ENCODE results near the gene MUC2. TPM values are rescaled to one million over a fixed set of nuclear protein-coding genes. Genes with fewer than 3 reads are reported as not detected.
A peak's percentile ranks its signal among the peaks of the same experiment; 100 is the strongest.

MUC2 gene
- polyA plus RNA-seq, 3 donors: 0.03 to 0.21 (median 0.17) TPM

DNA sequence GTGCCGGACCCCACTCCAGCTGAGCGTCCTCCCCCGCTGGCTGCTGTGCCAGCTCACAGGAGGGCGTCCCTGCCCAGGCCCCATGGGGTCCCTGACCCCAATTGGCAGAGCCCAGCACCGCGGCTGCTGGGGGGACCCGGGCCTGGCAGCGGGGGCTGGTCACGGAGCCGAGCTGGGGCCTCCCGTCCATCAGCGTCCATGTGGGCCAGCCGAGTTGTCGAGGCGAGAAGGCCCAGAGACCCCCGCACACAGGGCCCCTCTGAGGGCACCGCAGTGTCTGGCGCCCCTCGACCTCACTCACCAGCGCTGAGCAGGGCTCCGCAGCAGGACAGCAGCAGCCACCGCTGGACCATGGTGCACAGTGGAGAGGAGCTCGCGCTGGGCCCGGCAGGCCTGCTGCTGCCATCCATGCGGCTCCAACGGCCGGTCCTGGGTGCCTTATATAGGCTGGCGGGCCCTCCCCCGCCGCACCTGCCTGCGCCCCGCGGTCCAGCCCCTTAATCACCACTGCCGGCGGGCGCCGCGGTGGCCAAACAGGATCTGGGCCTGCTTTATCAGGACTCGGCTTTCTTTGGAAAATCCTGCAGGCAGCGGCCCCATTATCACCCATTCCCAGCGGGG is 38.3 kb upstream of the MUC2 start, which contains the start of gene MUC6:
MUC6 (minus strand) TSS at position 416 of the 621 bp plus-strand sequence; CDS start at position 353, 63 bp downstream.
- peak; percentile 23 for DNase-seq

DNA sequence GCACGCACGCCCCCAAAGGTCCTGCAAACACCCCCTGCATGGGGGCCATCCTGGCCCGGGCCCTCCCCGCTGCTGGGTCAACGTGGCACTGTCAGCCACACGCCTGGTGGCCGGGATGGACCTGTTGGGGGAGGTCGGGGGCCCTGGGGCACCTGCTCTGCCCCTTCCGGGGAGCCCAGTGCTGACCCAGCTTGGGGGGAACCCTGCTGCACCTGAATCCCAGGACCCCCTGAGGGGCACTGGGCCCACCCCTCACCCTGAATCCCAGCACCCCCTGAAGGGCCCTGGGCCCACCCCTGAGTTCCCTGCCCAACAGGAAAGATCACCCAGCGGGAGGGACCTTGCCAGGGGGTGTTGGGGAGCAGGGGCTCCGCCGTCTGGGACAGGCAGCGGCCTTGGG is 37.7 kb upstream of the MUC2 start:
- no peak for DNase-seq

DNA sequence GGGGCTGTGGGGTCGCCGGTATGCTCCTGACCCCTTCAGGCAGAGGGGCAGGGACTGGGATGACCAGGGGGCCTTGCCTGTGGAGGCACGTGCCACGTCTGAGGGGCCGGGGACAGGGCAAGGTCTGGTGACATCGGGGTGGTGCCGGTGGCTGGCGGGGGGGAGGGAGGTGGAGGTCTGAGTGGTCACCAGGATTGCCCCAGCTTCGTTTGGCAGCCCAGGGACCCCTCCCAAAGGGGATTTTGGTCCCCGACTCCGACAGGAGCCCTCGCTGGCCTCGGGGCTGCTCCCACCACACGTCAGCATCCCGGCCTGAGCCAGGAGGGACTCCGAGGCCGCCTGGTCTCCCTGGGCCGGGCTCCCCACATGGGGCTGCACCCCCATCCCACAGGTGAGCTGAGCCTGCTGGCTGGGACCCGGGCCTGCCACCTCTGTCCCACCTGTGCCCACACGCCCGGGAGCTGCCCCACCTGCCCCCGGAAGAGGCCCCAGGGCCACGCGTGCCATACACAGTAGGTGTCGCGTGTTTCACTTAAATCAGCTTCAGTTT is 37.1 kb upstream of the MUC2 start:
- no peak for DNase-seq

DNA sequence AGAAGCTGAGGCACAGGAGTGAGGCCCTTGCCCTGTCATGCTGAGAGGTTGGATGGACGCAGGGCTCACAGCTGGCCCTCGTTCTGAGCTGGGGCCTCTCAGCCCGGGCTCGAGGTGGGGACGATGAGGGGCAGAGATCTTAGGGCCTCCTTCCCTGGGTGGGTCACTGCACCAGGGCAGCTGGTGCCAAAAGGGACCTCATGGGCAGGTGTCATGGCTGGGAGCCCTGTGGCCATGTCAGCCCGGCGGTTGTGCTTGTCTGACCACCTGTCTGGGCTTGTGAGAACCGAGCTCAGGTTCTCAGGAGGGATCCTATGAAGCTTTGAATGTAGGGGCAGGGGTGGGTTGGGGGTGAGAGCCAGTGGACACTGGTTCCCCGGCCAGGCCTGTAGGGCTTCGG is 36.3 kb upstream of the MUC2 start:
- DNase-seq: no peak

DNA sequence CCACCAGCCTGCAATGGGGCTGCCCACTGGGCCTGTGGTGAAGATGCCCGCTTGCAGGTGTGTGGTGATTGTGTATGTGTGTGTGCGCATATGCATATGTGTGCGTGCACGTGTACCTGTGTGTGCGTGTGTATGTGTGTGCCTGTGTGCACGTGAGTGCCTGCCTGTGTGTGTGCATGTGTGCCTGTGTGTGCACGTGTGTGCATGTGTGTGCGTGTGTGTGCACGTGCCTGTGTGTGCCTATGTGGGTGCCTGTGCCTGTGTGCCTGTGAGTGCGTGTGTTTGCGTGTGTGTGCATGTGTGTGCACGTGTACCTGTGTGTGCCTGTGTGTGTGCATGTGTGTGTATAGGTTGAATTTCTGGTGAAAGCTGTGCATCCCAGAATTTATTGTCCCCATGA is 35.8 kb upstream of the MUC2 start:
- no peak for DNase-seq

DNA sequence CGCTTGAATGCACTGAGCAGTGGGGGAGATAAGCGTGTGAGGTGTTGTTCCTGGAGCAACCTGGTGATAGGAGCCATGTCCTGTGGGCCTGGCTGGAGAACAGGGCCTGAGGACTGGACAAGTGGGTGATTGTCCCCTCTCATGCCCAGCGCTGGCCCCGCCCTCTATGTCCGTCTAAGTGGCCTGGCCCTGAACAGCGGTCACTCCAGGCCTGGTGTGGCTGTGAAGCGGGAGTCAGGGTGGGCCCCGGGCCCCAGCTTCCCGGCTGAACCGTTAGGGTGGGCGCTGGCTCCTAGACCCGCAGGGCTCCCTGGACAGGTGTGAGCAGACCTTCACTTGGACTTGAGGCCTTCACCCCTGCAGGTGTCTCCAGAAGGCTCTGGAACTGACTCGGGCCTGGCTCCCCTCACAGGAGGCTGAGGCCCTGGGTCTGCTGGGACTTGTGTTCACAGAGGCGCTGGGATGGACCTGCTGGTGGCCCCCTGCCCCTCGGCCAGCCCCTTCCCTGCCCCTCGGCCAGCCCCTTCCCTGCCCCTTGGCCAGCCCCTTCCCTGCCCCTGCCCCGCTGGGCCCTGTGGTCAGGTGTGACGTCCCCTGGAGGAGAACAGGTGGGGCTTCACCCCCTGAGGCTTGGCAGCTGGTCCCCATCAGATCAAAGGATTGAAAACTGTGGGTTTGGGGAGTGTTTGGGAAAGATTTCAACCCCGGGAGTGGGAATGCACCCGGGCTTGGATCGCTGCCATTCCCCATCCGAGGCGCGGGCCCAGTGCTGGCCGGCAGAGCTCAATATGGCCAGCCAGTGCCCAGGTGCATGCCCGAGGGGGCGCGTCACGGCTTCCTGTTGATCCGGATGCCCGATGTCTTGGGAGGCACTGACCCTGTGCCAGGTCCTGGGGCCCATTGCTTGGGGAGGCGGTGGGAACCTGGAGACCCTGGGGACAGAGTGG is 34.9 kb upstream of the MUC2 start:
- no peak for DNase-seq

DNA sequence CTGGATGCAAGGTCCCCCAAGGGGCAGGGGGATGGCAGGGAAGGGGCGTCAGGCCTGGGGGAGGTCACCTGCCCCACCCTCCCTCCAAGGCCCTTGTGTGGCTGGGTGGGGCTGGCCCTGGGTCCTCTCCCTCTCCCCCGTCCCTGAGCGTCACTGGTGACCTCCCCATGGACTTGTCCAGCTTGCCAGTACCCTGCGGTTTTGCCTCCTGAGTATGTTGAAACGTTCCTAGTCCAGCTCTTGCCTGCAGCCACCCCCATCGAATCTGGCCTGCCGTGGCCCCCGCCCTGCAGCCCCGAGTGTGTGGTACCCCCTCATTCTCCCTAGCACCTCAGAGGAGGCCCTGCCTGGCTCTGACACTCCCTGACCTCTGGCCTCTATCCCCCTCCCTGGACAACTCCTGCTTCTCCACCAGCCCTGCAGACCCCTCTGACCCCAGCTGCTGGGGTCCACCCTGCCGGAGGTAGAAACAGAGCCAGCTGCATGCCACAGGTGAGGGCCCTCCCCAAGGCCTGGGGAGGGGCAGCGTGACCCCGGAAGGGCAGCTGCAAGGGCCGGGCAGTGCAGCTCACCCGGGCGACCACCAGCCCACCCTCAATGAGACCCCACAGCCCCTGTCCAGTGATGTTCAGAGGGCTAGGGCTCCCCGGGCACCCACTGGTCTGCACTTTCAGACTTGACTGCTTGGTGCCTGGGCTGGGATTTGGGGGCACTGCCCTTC is 34.1 kb upstream of the MUC2 start:
- no peak for DNase-seq

DNA sequence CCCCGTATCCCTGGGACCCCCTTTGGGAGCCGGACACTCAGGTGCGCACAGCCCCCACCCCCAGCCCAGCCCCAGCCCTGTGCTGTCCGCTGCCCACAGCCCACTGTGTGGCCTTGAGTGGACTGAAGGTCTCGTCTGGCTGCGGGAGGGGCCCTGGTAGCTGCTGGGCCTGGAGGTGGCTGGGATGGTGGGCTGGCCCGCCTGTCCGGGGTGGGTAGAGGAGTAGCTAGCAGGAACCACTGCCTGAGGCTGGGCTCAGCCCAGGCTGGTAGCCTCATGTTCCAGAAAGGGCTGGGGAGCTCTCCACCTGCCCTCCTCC is 33.6 kb upstream of the MUC2 start:
- DNase-seq: no peak

DNA sequence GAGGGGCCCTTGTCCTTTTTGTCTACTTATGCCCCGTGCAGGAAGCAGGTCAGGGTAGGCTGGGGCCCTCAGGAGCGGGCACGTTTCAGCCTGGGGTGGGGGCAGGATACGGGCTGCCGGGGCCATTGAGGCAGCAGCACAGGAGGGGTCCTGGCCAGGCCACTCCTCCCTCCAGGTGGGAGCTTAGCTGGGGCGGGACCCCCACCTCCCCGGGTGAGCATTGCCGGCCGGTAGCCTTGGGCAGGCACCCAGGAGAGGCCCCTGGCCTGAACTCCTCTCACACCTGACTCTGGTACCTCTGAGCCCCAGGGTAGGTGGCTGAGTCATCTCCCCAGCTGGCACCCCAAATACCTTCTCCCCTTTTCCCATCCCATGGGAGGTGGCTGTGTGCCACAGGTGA is 33.2 kb upstream of the MUC2 start:
- DNase-seq: no peak

DNA sequence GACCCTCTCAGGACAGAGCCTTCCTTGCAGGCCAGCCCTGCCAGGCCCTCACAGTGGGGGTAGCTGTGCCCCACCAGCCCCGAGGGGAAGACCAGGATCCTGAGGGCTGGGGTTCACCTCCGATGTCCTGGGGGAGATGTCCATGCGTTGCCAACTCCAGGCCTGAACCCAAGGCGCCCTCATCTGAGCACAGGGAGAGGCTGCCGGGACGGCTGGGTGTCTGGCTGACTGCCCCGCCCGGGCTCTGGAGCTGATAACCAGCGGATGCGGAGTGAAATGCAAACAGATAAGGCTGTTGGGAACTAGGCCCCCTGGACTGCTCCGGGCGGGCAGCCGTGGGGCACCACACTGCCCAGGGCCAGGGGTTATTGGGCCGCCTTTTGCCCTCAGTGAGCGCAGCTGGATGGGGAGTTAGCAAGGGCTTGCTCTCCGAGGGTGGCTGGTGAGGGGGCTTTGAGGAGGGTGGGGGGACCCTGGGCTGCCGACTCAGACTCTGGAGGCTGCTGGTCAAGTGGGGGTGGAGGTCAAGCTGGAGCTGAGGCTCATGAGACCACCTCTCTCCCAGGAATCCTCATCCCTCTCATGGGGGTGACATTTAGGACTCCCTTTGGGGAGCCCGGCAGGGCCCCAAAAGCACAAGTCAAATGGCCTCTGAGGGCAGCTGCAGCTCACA is 32.6 kb upstream of the MUC2 start:
- no peak for DNase-seq

DNA sequence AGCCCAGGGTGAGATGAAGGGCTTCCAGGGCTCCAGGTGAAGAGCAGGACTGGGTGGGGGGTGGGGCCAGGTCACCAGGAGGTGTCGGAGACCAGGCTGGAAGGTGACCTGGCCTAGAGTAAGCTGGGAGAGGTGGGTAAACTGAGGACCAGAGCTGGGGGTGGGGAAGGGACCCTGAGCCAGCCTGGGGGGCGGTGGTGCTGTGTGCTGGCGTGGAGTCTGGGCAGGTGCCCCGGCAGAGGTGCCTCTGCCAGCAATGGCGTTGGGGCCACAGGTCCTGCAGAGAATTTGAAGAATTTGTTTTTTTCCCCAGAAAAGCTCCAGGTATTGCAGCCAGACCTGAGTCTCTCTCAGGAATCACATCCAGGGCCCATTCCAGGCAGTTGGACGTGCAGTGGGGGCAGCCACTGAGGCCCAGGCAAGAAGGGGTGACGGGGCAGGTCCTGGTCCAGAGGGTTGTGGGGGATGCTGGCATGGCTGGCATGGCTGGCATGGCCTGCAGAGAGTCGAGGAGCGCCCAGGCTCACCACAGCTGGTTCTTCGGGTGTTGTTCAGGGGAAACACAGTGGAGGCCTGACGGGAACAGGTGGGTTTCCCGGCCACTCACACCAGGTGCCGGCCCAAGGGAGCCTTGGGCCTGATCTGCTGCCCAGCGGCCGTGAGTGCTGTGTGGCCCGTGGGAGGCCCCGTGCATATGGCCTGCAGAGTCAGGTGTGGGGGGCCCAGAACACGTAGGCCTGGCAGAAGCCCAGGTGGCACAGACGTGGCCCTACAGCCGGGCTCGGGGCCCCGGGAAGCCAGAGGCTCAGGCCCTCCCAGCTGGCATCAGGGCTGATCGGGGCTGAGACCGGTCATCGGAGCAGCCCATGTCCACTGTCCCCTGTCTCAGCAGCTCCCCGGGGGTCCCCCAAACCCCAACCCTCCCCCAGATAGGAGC is 31.8 kb upstream of the MUC2 start:
- no peak for DNase-seq

DNA sequence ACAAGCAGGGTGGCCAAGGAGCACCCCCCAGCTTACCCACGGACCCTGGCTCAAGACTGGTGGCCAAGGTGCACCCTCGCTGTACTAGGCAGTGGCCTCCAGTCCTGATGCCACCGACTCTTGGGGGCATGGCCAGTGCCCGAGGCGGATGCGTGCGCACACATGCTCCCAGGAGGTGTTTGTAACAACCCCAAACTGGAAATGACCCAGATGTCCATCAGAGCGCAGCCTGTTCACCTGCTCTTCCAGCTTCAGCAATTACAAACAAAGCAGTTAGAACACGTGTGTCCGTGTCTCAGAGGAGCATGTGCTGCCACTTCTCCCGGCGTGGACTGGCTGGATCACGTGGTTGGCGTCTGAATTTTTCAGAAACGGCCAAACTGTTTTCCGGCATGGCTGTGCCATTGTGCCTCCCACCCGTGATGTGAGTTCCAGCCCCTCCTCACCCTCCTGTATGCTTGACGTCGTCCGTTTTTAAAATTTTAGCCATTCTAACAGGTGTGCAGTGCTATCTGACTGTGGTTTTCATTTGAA is 31.0 kb upstream of the MUC2 start:
- no peak for DNase-seq

DNA sequence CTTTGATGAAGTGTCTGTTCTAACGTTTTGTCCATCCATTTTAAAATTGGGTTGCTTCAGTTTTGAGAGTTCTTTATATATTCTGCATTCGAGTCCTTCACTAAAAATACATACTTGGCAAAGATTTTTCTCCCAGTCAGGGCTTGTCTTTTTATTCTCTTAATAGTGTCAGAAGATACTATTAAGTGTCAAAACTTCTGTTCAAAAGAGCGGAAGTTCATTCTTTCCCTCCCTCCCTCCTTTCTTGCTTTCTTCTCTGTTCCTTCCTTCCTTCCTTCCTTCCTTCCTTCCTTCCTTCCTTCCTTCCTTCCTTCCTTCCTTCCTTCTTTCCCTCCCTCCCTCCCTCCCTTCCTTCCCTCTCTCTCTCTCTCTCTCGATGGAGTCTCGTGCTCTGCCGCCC is 30.5 kb upstream of the MUC2 start:
- DNase-seq: no peak

DNA sequence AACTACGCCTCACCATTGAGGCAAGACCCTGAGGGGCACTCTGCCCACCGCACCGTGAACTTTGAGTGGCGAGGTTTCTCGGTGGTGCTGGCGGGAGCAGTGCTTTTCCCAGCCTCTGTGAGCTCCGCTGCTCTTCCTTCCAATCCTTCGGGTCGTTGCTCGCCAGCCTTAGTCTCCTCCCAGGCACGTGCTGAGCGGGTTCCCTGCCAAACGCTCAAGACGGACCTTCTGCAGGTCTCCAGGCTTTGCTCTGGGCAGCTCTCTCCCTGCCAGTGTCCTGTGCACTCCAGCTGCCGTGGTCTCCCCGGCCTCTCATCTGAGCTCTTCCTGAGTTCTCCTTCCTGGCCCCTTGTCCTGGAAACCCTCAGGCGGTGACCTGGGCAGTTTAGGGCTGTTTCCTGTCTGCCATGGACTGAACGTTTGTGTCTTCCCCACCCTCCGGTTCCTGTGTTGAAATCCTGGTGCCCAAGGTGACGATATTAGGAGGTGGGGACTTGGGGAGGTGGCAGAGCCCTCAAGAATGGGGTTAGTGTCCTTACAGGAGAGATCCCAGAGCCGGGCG is 27.0 kb upstream of the MUC2 start:
- DNase-seq: no peak

DNA sequence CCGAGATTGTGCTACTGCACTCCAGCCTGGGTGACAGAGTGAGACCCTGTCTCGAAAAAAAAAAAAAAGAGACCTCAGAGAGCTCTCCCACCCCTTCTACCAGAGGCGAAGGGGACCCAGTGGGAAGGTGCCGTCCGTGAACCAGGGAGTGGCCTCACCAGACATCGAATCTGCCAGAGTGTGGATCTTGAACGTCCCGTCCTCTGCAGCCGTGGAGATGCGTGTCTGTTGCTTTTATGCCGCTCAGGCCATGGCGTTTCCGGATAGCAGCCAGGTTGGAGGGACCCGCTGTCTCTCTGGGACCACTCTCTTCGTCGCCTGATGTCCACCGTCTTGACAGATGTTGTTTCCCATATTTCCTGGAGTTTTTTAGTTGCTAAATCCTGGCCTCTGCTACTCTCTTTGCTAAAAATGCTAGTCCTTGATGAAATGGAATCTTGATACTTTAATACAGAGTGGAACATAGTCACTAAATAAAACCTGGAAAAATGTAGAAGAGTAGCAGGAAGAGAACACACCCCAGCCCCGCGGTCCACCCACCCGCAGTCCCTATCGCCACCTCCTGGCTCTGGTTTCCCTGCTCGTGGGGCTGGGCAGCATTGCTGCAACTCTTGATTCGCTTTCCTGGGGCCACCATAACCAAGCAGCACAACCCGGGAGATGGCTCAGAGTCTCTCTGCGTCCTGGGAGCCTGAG is 26.2 kb upstream of the MUC2 start:
- DNase-seq: no peak

DNA sequence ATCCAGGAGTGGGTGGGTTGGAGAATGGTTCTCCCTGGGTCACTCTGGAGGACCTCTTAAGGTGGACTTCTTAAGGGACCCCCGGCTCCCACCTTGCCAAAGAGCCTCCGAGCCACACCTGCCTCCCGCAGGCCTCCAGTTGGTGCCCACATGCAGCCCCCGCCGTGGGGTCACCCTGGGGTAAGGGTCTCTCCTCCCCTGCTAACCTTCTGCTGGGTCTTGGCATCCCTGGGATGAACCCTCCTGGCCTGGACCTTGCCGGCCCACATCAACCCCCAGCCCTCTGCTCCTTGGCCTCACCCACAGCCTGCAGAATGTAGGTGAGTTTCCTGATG is 25.6 kb upstream of the MUC2 start:
- no peak for DNase-seq

DNA sequence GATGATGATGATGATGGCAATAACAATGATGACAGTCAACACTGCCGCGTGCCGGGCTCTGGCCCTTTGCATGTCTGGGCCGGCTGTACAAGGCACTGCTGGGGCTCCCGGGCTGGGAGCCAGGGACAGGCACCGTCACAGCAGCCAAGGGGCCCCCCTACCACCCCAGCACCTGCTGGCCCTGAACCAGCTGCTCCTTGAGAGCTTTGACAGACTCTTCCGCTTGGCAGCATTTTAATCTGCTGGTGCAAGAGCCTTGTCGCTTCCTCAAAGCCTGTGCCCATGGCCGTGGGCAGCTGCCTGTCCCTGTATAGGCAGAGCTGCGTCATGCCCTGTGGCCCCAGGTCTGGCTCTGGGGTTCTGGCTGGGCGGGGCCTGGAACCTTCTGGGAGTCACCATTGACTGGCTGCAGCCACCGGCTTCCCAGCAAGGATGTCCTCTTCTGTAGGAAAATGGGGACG is 25.2 kb upstream of the MUC2 start:
- no peak for DNase-seq

DNA sequence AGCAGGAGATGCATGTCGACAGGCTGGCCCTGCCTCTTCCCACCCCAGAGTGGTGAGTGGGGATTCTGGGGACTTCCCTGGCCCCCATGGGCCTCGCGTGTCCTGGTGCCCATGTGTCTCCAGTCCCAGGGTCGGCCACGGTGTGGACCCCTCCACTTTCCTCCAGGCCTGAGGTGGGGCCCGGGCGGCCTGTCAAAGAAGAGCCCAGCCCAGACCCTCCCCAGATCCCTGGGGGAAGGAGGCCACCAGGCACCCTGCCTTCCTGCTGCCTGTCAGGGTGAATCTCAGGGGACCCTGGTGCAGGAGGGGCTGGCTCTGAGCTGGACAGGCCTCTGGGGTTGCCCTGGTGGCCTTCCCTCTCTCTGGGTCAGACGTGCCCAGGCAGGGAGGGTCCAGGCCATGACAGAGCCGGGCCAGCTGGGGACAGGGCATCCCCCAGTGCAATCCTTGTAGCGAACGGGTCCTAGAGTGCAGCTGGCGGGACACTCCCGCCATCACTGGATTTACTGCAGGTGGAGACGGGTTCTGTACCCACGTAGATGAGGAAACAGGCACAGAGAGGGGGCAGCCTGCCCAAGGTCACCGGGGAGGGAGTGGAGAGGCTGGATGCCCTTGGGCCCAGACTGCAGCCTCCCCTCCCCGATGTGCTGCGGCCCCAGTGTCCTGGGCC is 24.6 kb upstream of the MUC2 start:
- DNase-seq: no peak
